GM12878 (cell line): ENCODE results near the gene DOCK2. TPM values are rescaled to one million over a fixed set of nuclear protein-coding genes. Genes with fewer than 3 reads are reported as not detected.

Source experiments
- ATAC-seq: fragments of 200-7000 bp; cut with Tn5 transposase; 3 replicates; pipeline ENCODE4 v1.9.1; 2020; ENCODE audit warnings: mild to moderate bottlenecking, moderate library complexity
- BruUV-seq: library from RNA; stranded (reverse); fragments of 400-500 nt; replicated peaks from 2 replicates; lab custom pipeline; 2021; lab: Mats Ljungman, UMichigan
- CTCF ChIA-PET: fragments of 300-600 bp; sonication (Branson Sonifier 250); formaldehyde crosslinking; extraction: SDS; loops from one replicate; lab custom pipeline; 2021; ENCODE audit warnings: inconsistent platforms; lab: Yijun Ruan, JAX
- POLR2A ChIA-PET: fragments of 350-600 bp; formaldehyde crosslinking; extraction: SDS; loops from one replicate; lab custom pipeline; 2021; ENCODE audit warnings: inconsistent platforms; lab: Charles Lee
- RAD21 ChIA-PET: fragments of 300-600 bp; sonication (Branson Sonifier 250); formaldehyde crosslinking; loops from one replicate; lab custom pipeline; 2023; ENCODE audit warnings: antibody characterized with exemption; ENCODE audit not compliant: unreplicated experiment; lab: Charles Lee
- SMC1A ChIA-PET: fragments of 300-600 bp; sonication (Branson Sonifier 250); formaldehyde crosslinking; loops from one replicate; lab custom pipeline; 2023; ENCODE audit not compliant: unreplicated experiment, uncharacterized antibody; lab: Charles Lee
- DNase-seq: peaks from one replicate; pipeline ENCODE4 v3.0.0-alpha.2; 2011; ENCODE audit warnings: low read depth, low spot score
- FAIRE-seq: peaks from 3 replicates; lab custom pipeline; 2011; peaks lifted over from hg19 to GRCh38; lab: Jason Lieb, UNC
- H2AFZ ChIP-seq: 2 replicates; pipeline ENCODE4 v1.6.0; 2011; ENCODE audit warnings: low read depth, low read length, control low read depth; ENCODE audit not compliant: control insufficient read depth
- H3K27ac ChIP-seq: 2 replicates; pipeline ENCODE4 v1.5.1; 2011; ENCODE audit warnings: control low read depth; ENCODE audit not compliant: control insufficient read depth, insufficient read depth
- H3K27me3 ChIP-seq, 2 experiments: replicated peaks in 1 of 2; 2 replicates each; pipeline versions ENCODE4 v1.6.0 to v1.6.1; 2011; ENCODE audit warnings: low read length in 1 of 2; ENCODE audit not compliant: control insufficient read depth in 2 of 2, insufficient read depth in 2 of 2
- H3K36me3 ChIP-seq, 2 experiments: 2 replicates each; pipeline ENCODE4 v1.5.1; 2011; ENCODE audit warnings: low read length in 1 of 2; ENCODE audit not compliant: control insufficient read depth in 2 of 2, insufficient read depth in 2 of 2
- H3K4me1 ChIP-seq: 2 replicates; pipeline ENCODE4 v1.6.1; 2011; ENCODE audit warnings: mild to moderate bottlenecking, low read length, moderate library complexity, mixed read lengths; ENCODE audit not compliant: control insufficient read depth, insufficient read depth
- H3K4me2 ChIP-seq: 2 replicates; pipeline ENCODE4 v1.6.0; 2011; ENCODE audit warnings: control low read depth; ENCODE audit not compliant: control insufficient read depth, insufficient read depth
- H3K4me3 ChIP-seq: fragments of 200-600 bp; sonication (generic); 2 replicates; pipeline ENCODE4 v1.5.1; 2016
- H3K79me2 ChIP-seq: 2 replicates; pipeline ENCODE4 v1.6.0; 2011; ENCODE audit warnings: low read length; ENCODE audit not compliant: control insufficient read depth, insufficient read depth
- H3K9ac ChIP-seq: 2 replicates; pipeline ENCODE4 v1.8.0; 2011; ENCODE audit warnings: low read length, control low read depth, mixed read lengths; ENCODE audit not compliant: control insufficient read depth, insufficient read depth
- H3K9me3 ChIP-seq: replicated peaks from 3 replicates; pipeline ENCODE4 v1.5.1; 2011; ENCODE audit warnings: mild to moderate bottlenecking, low read length; ENCODE audit not compliant: control insufficient read depth, insufficient read depth
- H4K20me1 ChIP-seq: 2 replicates; pipeline ENCODE4 v1.6.0; 2011; ENCODE audit not compliant: control insufficient read depth, insufficient read depth
- CHD2 ChIP-seq: IDR thresholded peaks from 2 replicates; pipeline ENCODE4 v1.6.1; 2011; ENCODE audit warnings: low read depth, low read length, improper control_type of control experiment, borderline replicate concordance
- GABPA ChIP-seq: IDR thresholded peaks from 2 replicates; pipeline ENCODE4 v1.6.1; 2014; ENCODE audit warnings: antibody characterized with exemption, low read depth, mild to moderate bottlenecking, inconsistent platforms
- PAX8 ChIP-seq: fragments of 450-650 bp; IDR thresholded peaks from 2 replicates; pipeline ENCODE4 v1.6.1; 2017; ENCODE audit warnings: mild to moderate bottlenecking, moderate library complexity
- PKNOX1 ChIP-seq: fragments of 450-650 bp; IDR thresholded peaks from 2 replicates; pipeline ENCODE4 v1.6.1; 2016; ENCODE audit warnings: mild to moderate bottlenecking
- POU2F2 ChIP-seq: IDR thresholded peaks from 3 replicates; pipeline ENCODE4 v1.6.1; 2011; ENCODE audit warnings: low read depth, mild to moderate bottlenecking, low read length, borderline replicate concordance
- RFX5 ChIP-seq: IDR thresholded peaks from 2 replicates; pipeline ENCODE4 v1.6.1; 2011; ENCODE audit warnings: low read depth, low read length, improper control_type of control experiment
- SMC3 ChIP-seq: IDR thresholded peaks from 2 replicates; pipeline ENCODE4 v1.6.1; 2011; ENCODE audit warnings: low read length, improper control_type of control experiment, borderline replicate concordance
- STAT3 ChIP-seq: IDR thresholded peaks from 2 replicates; pipeline ENCODE4 v1.6.1; 2011; ENCODE audit warnings: low read depth, low read length, improper control_type of control experiment
- TBL1XR1 ChIP-seq: IDR thresholded peaks from 2 replicates; pipeline ENCODE4 v1.6.1; 2012; ENCODE audit warnings: low read depth, low read length, improper control_type of control experiment
- USF2 ChIP-seq: IDR thresholded peaks from 2 replicates; pipeline ENCODE4 v1.6.1; 2011; ENCODE audit warnings: low read depth, low read length, improper control_type of control experiment, borderline replicate concordance
- WGBS: methylation state at CpG from one replicate; pipeline ENCODE4 v1.1.6; 2016; ENCODE audit warnings: low lambda C conversion rate; ENCODE audit not compliant: insufficient replicate concordance, insufficient coverage; ENCODE audit errors: missing lambda C conversion rate; 5-methylcytosine and 5-hydroxymethylcytosine counted together
- in situ Hi-C: fragments of 300-500 bp; cut with MboI; formaldehyde crosslinking; loops from 9 replicates; pipeline ENCODE4 v1.14.3; 2018; ENCODE audit warnings: mixed read lengths
- intact Hi-C: fragments of 100-400 bp; cut with micrococcal nuclease; formaldehyde crosslinking; loops from one replicate; pipeline ENCODE4 v1.14.2; 2022; ENCODE audit not compliant: unreplicated experiment
- polyA plus RNA-seq, 11 experiments: library from polyadenylated mRNA; depleted of rRNA in 4 of 11; unstranded in 6 of 11; stranded (reverse) in 5 of 11; fragments of >200 nt; fragmentation: Nextera tagmentation in 4 of 11; fragmentation: Illumina TruSeq in 1 of 11; extraction: Ambion mirVana in 4 of 11; extraction: Trizol in 1 of 11; gene quantifications; 1 replicate in 1 of 11; 2 replicates in 10 of 11; pipeline versions ENCODE4 v1.2.1 to v1.2.3, GENCODE V29; 2011 to 2016; ENCODE audit warnings: inconsistent platforms in 2 of 11, missing spikeins in 2 of 11, low read depth in 1 of 11
- total RNA-seq, 4 experiments: library from RNA; depleted of rRNA in 3 of 4; stranded (reverse); fragments of >200 nt in 3 of 4; fragmentation: Illumina TruSeq in 1 of 4; extraction: Trizol in 1 of 4; gene quantifications; 2 replicates each; pipeline versions ENCODE4 v1.2.1 to v1.2.3, GENCODE V29; 2013 to 2021

Gene DOCK2
- total and polyA plus RNA-seq, 10 of the 15 experiments (the other 5 are each of a cell fraction or from before 2014, with no cell fraction given): 34.2 to 192 (median 118) TPM

GRCh38 chr5:169938439-169938838 is 301.4 kb downstream of the DOCK2 start:
- RAD21 ChIA-PET: no interaction called here
- in situ Hi-C loops: no loop called here
- H4K20me1 ChIP-seq: no peaks in the 10 kb centered on the region
- FAIRE-seq (no peak), DNase-seq (no peak), ATAC-seq (no peak)
- SMC1A ChIA-PET: interaction anchor here (0.6 to 1.3 kb wide), 3 partner anchors 8 to 135 kb away, joined by 3 read pairs; no protein-coding TSS in a partner anchor
- POLR2A ChIA-PET: interaction anchor here (0.6 kb wide), 1 partner anchor 632 kb away, joined by 3 read pairs; no protein-coding TSS in a partner anchor
- H3K36me3 ChIP-seq: peaks cover 2 to 12% of the 10 kb centered on the region in 2 experiments
- no peak overlapping the region for H3K4me3 ChIP-seq
- CTCF ChIA-PET: interaction anchor here (0.8 kb wide), 1 partner anchor 16 kb away, joined by 3 read pairs; no protein-coding TSS in a partner anchor
- intact Hi-C loops: no loop called here
- no peaks in the 10 kb centered on the region for H3K79me2 ChIP-seq
- BruUV-seq: no TSS peak
- WGBS: 96% methylated on average over 2 of the region's 2 CpGs
- no peaks in the 10 kb centered on the region for H3K27me3 ChIP-seq
- H3K9me3 ChIP-seq: no peaks in the 10 kb centered on the region
- H3K4me2 ChIP-seq: no peak overlapping the region
- H3K9ac ChIP-seq: no peak overlapping the region
- H3K4me1 ChIP-seq: peaks cover 4% of the 10 kb centered on the region; the same call in 1 of the 2 replicates
- H2AFZ ChIP-seq: no peak overlapping the region
- TF ChIP-seq USF2 (no peak), PAX8 (no peak), PKNOX1 (no peak), RFX5 (no peak), TBL1XR1 (no peak), SMC3 (no peak), GABPA (no peak), POU2F2 (no peak), CHD2 (no peak), STAT3 (no peak)
- no peak overlapping the region for H3K27ac ChIP-seq
